Activated naive CD4-positive, alpha-beta T cell treated with anti-CD3 and anti-CD28 coated beads, Interleukin-2, amount 50 U/mL, for 16 hours (primary cell): ENCODE data around the gene EPS8L2.

ENCODE experiments used
- DNase-seq: peaks from one replicate; pipeline ENCODE4 v3.0.0-alpha.2; 2020

Gene EPS8L2

DNA sequence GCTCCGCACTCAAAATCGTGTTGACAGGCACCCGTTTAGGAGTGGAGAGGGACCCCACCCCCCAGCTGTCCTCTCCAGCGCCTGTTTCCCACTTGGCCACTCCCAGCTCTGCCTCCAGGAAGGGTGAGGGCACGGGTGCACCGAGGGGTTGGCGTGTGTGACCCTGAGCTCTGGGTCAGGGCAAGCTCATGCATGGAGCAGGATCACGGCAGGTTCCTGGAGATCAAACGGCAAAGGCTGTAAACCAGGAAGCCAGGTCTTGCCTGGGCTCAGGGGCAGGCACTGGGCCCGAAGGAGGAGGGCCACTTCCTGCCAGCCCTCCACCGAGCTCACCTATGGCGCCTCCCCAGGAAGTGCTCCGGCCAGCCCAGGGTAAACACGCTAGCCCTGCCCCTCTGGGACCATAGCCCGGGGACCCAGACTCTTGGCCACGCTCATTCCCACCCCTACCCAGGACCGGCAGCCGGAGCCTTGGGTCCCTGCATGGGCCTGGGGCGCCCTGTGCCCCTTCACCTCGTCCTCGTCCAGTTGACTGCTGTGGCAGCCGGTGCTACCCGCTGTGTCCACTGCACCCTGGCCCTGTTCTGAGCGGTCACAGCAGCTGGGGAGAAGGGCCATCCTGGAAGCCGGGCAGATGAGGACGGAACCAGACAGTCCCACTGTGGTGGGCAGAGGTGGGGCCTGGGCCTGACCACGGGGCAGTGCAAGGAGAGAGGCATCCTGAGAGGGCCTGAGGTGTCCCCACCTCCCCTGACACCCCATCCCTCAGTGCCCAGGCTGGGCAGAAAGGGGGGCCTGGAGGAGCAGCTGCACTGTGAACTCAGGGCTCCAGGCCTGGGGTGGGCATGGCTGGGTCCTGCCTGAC, 1.0 kb upstream of the EPS8L2 start:
- DNase-seq, result no peak

DNA sequence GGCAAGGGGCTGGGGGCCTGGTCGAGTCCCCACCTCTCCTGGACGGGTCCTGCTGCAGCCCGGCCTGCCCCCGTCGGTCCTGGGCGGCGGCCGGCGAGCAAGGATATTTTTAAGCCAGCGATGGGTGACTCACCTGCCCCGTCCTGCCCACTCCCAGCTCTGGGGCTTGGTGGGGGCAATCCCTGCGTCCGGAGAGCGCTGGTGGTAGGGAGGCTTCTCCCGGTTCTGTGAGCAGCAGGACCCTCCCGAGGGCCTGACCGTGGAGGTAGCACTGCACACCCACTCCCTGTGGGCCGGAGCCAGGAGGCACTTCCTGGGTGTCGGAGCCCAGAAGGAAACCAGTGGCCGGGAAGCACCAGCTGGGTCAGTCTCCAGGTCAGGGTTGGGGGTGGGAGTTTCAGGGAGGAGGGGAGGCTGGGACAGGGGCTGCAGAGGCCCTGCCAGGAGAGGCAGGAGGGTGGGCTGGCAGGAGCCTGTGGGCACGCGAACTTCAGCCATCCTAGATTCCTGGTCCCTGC, 467 bp downstream of the EPS8L2 start:
- no peak for DNase-seq

DNA sequence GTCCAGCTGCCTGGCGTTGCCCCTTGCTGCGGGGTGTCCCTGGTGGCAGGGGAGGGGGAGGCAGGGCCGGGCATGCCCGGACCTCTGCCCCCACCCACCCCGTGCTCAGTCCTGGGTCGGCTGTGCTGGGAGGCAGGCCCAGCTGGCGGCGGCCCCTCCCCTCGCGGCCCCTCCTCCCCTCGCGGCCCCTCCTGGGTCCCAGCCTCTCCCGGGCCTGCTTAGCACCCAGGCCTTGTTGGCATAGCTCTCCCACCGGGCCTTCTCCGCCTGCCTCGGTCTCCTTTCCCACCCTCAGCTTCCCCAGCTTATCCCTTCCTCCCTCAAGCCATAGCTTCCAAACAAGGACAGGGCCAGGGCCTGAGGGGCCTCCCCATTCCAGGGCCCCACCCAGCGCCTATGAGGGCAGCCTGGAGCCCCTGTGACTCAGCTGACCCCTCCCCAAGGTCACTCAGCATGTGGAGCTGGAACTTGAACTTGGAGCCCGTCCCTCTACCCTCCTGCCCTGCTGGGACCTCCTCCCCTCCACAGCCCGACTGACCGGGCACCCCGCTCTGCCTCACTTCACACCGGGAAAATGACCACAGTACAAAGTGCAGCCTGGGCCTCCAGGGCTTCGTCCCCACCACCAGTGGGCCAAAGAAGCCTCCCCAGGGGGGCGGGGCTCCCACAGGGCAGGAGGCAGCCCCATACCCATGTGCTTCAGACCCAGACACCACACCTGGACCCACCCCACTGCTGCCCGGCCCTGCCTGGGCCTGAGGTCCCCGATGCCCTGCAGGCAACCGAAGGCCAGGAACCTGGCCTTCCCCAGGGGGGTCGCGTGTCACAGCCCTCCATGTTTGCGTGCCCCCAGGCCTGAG, 1.2 kb downstream of the EPS8L2 start:
- no peak for DNase-seq

- no peak for DNase-seq
Observed at GRCh38 chr11:707817-708420, 1.9 kb downstream of the EPS8L2 start.

DNA sequence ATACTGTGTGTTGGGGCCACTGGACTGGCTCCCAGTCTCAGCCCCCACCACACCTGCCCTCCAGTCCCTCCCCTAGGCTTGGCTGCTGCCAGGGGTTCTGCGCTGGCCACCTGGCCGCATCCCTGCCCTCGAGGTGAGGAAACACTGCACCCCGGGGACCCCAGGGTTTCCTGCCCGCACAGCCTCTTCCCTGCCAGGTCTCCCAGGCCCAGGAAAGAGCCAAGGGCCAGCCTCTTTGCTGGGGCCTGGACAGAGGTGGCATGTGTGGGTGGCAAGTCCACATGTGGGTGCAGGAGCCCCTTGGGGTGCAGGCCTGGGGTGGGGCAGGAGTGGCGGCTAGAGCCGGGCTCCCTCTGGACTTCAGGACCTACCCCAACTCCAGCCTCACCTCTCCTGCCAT, 2.5 kb downstream of the EPS8L2 start:
- DNase-seq, result no peak

DNA sequence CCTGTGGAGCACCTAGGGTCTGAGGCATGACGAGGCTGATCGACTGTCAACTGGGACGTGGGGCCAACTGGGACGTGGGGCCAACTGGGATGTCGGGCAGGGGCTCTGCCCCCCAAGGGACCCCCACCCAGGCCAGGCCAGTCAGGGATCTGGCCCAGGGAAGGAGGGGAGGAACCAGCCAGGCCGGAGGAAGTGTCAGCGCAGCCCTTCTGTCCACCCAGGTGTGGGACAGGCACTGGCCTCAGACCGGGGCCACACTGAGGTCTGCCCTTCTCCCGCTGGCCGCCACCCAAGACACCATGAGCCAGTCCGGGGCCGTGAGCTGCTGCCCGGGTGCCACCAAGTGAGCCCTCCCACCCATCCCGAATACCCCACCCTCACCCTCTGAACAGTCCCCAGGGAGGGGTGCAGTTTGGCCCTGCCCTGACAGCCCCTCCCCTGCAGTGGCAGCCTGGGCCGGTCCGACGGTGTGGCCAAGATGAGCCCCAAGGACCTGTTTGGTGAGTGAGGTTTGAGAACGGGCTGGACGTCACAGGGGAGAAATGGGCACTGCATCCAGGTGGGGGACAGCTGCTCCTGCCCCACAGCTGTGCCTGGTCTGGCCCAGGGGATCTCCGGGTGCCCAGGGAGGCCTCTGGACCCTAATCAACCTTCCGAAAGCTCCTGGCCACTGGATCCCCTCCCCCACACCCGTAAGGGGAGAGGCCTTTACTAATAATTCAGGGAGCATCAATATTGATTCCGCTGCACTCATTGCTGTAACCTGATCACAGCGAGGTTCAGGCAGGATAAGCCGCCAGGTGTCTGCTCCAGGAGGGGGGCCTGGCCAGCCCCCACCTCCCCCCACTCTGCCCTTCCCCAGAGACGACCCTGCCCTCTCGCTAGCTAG, 3.3 kb downstream of the EPS8L2 start:
- no peak for DNase-seq

- no peak for DNase-seq
Observed at GRCh38 chr11:714436-714835, 8.4 kb downstream of the EPS8L2 start.

DNA sequence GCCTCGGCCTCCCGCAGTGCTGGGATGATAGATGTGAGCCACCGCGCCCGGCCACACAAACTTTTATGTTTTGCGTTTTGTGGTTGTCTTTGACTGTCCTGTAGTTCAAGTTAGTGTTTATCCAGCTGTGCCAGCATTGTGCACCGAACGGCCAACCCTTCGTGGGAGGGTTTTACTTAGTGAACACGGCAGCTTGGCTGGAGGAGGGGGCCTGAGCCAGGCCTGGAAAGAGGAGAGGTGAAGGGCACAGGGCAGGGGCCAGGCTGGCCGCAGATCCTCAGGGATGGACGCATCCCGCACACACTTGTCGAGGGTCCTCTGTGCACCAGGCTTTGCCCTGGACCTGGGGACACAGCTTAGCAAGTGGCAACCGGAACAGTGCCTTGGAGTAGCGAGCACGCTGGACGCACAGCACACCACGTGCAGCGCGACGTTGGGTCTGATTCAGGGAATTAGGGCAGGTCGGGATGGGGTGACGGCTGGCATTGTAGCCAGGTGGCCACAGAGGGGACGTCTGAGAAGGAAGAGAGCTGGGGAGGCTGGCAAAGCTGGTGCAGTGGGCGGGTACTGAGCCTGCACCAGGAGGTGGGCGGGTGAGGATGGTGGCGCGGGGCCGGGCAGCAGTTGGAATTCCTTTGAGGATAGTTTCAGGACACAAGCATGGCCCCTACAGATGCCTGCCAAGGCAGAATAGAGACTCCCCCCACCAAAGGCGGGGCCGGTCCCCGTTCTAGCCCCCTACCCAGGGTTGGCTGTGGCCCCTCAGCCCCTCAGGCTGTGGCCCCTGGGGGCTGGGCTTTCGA, 13.4 kb downstream of the EPS8L2 start:
- DNase-seq, result no peak

- DNase-seq, result no peak
Observed at GRCh38 chr11:720017-720641, 14.1 kb downstream of the EPS8L2 start.

DNA sequence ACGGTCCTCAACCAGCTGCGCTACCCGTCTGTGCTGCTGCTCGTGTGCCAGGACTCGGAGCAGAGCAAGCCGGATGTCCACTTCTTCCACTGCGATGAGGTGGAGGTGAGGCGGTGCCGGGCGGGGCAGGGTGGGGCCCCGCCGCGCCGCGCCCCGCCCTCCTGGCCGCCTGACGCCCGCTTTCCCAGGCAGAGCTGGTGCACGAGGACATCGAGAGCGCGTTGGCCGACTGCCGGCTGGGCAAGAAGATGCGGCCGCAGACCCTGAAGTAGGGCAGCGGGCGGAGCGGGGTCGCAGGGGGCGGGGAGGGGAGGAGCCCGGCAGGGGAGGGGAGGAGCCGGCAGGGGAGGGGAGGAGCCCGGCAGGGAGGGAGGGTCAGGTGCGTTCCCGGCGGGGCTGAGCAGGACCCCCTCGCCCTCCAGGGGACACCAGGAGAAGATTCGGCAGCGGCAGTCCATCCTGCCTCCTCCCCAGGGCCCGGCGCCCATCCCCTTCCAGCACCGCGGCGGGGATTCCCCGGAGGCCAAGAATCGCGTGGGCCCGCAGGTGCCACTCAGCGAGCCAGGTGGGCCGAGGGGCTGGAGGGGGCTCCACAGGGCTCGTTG, 14.7 kb downstream of the EPS8L2 start:
- peak; percentile 51 for DNase-seq

GRCh38 chr11:721247-721740, 15.3 kb downstream of the EPS8L2 start:
- no peak for DNase-seq

DNA sequence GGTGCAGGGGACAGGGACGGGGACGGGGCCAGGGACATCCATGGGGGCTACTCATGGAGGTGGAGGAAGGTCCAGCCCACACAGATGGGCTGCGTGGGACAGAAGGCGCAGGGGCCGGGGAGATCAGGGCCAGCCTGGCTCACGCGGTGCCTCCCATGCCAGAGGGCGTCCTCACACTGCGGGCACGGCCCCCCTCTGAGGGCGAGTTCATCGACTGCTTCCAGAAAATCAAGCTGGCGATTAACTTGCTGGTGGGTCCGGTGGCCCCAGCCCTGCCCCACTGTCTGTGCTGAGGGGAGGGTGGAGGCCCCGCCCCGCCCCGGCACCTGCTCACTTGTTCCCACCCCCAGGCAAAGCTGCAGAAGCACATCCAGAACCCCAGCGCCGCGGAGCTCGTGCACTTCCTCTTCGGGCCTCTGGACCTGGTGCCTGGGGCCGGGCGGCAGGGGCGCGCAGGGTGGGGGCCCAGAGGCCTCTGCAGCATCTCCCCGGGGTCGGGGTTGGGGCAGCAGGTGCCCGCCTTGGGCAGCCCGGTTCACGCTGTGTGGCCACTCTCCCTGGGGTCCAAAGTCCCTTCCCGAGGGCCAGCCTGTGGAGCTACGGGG, 15.8 kb downstream of the EPS8L2 start:
- peak; percentile 61 for DNase-seq

GRCh38 chr11:722346-722811, 16.3 kb downstream of the EPS8L2 start:
- DNase-seq, result no peak

DNA sequence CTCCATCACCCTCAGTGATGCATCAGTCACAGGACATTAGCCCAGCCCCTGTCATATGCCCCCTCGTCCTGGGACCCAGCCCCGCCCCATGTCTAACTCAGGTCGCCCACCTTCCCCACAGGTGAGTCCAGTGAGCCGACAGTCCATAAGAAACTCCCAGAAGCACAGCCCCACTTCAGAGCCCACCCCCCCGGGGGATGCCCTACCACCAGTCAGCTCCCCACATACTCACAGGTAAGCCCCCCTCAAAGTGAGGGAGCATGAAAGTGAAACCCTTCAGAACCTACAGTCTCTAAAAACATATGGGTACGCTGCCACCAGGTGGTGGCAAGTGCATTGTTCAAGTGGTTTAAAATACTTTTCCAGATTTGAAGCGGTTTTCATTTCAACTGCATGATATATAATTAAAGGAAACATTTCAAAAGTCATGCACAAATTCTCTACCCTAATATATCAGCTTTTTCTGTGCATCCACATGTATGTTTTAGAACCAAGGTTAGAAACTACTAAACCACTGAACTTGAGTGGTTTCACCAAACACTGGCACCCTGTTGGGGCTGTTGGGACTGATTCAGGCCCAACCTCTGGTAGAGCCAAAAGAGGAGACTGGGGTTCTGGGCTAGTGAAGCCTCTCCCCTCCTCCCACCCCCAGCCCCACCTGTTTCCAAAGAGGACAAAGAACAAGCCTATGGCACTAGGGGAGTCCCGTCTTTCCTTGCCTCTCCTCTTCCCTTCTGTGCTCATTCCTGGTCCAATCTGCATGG, 17.3 kb downstream of the EPS8L2 start:
- DNase-seq, result peak; percentile 56

- DNase-seq, result no peak
Observed at GRCh38 chr11:724049-724777, 18.2 kb downstream of the EPS8L2 start.

GRCh38 chr11:724778-725386, 18.9 kb downstream of the EPS8L2 start:
- no peak for DNase-seq

DNA sequence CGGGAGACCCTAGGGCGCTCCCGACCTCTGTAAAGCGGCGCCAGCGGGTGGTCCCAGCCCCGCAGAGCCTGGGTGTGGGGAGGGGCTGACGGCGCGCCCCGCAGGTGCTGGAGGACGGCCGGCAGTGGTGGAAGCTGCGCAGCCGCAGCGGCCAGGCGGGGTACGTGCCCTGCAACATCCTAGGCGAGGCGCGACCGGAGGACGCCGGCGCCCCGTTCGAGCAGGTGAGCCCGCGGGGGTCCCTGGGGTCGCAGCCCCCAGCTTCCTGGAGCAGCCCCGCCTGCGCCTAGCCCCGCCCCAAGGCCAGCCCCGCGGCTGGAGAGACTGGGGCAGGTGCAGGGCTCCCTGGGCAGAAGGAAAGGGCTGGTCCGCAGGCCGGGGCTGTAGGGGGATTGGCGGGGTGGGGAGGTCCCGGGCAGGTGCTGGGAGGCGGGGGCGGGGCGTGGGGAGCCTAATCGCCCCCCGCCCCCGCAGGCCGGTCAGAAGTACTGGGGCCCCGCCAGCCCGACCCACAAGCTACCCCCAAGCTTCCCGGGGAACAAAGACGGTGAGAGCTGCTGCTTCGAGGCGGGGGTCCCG, 19.7 kb downstream of the EPS8L2 start:
- DNase-seq, result no peak
